ENCODE results near the gene TLE1.

Gene TLE1

DNA sequence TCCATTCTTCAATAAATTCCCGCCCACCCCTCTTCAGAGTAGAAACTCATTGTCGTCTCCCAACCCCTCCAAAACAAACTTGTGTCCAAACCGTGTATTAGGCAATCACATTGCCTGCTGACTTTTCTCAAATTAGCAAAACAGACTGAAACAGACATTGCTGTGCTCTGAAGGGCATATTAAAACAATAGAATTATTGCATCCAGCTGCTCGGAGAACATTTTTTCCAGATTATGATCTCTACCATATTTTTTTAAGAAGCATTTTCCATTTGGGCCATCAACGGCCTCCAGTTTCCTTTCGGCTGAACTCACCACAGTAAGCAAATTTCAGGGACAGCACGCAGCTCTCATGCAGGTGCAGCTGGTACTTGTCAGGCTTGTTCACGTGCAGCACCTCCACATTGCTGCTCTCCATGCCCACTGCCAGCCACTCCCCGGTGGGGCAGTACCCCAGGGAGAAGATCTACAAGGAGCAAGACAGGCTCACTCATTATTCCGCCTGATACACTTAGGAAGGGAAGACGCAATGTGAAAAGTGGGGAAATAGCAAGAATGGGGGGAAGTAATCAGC, 104.1 kb downstream of the TLE1 start:
- H3K4me3 ChIP-seq (replicated peaks in 1 of 2; ENCODE audit: low read depth in 2 of 2, low read length in 2 of 2), result no peak overlapping the region
- TF ChIP-seq, protein P1, sequence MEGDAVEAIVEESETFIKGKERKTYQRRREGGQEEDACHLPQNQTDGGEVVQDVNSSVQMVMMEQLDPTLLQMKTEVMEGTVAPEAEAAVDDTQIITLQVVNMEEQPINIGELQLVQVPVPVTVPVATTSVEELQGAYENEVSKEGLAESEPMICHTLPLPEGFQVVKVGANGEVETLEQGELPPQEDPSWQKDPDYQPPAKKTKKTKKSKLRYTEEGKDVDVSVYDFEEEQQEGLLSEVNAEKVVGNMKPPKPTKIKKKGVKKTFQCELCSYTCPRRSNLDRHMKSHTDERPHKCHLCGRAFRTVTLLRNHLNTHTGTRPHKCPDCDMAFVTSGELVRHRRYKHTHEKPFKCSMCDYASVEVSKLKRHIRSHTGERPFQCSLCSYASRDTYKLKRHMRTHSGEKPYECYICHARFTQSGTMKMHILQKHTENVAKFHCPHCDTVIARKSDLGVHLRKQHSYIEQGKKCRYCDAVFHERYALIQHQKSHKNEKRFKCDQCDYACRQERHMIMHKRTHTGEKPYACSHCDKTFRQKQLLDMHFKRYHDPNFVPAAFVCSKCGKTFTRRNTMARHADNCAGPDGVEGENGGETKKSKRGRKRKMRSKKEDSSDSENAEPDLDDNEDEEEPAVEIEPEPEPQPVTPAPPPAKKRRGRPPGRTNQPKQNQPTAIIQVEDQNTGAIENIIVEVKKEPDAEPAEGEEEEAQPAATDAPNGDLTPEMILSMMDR (IDR thresholded peaks at IDR 0.05; ENCODE audit: low read depth, low read length), result no peak
- DNase-seq (ENCODE audit: low read depth in 2 of 2), result no peak

GRCh38 chr9:81584099-81584498, 105.2 kb downstream of the TLE1 start:
- no peak overlapping the region for H3K4me3 ChIP-seq (replicated peaks in 1 of 2; ENCODE audit: low read depth in 2 of 2, low read length in 2 of 2)
- TF ChIP-seq, protein P1 (IDR thresholded peaks at IDR 0.05; ENCODE audit: low read depth, low read length), result no peak
- DNase-seq (ENCODE audit: low read depth in 2 of 2), result no peak

GRCh38 chr9:81581986-81582385, 107.4 kb downstream of the TLE1 start:
- H3K4me3 ChIP-seq (replicated peaks in 1 of 2; ENCODE audit: low read depth in 2 of 2, low read length in 2 of 2), result no peak overlapping the region
- TF ChIP-seq, protein P1 (IDR thresholded peaks at IDR 0.05; ENCODE audit: low read depth, low read length), result no peak
- no peak for DNase-seq (ENCODE audit: low read depth in 2 of 2)

DNA sequence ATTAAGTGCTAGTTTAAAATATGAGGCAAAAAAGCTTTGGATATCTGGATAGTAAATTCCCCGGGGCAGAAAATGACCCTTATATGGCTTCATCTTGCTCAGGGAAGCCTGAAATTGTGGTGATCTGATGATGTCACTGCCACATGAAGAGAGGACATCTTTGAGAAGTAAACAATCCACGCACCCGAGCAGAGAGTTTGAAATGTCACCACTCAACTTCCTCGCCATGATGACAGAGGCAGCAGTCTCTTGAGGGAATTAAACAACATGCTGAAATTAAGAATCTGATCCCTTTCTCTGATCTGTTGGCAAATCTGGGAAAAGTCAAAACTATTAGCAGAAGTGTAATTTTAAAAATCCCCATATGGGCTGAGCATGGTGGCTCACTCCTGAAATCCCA, 110.0 kb downstream of the TLE1 start:
- TF ChIP-seq, protein P1 (IDR thresholded peaks at IDR 0.05; ENCODE audit: low read depth, low read length), result no peak
- no peak overlapping the region for H3K4me3 ChIP-seq (replicated peaks in 1 of 2; ENCODE audit: low read depth in 2 of 2, low read length in 2 of 2)
- DNase-seq (ENCODE audit: low read depth in 2 of 2), result no peak

DNA sequence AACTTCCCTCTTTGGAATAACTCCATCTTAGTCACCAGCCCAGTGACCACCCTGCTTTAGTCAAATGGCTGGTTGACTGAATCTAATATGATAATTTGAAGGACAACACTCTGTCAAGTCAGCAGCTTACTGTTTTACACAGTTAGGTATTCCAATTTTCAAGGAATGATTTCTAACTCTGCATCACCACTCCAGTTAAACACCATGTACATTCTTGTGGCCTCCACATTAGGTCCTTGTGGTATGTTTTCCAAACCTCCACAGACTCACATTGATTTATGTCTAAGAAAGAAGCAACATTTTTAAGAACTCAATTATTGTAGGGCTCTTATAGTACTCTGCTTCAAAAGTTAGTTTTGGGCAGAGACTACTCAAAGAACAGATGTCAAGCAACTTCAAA, 110.7 kb downstream of the TLE1 start:
- DNase-seq (ENCODE audit: low read depth in 2 of 2), result no peak
- H3K4me3 ChIP-seq (replicated peaks in 1 of 2; ENCODE audit: low read depth in 2 of 2, low read length in 2 of 2), result no peak overlapping the region
- TF ChIP-seq, protein P1 (IDR thresholded peaks at IDR 0.05; ENCODE audit: low read depth, low read length), result no peak

GRCh38 chr9:81575956-81576355, 113.4 kb downstream of the TLE1 start:
- peak; percentile 18 to 49 for DNase-seq (ENCODE audit: low read depth in 2 of 2)
- TF ChIP-seq, protein P1 (IDR thresholded peaks at IDR 0.05; ENCODE audit: low read depth, low read length), result no peak
- no peak overlapping the region for H3K4me3 ChIP-seq (replicated peaks in 1 of 2; ENCODE audit: low read depth in 2 of 2, low read length in 2 of 2)

GRCh38 chr9:81574405-81574804, 114.9 kb downstream of the TLE1 start:
- peak in 1 of 2 donors; percentile 27 for DNase-seq (ENCODE audit: low read depth in 2 of 2)

More at GRCh38 chr9:81574405-81574804, 114.9 kb downstream of the TLE1 start:
- no peak overlapping the region for H3K4me3 ChIP-seq (replicated peaks in 1 of 2; ENCODE audit: low read depth in 2 of 2, low read length in 2 of 2)
- TF ChIP-seq, protein P1 (IDR thresholded peaks at IDR 0.05; ENCODE audit: low read depth, low read length), result no peak

All from cardiac fibroblast (primary cell).